Stimulated activated CD4-positive, alpha-beta T cell treated with anti-CD3 and anti-CD28 coated beads, Interleukin-4, amount 100 ng/mL, for 4 hours (primary cell): ENCODE data around the gene ASMTL.
"Not testable (repeated sequence)": the region's sequence is repeated elsewhere in the genome, so short reads cannot be mapped to it uniquely, and the experiment has no call there.

Experiments
- DNase-seq, 2 experiments: peaks; one replicate each; pipeline ENCODE4 v3.0.0-alpha.2; 2020

ASMTL gene

GRCh38 chrX:1433646-1434357 lies 18.9 kb downstream of the ASMTL start:
- DNase-seq, result no peak

GRCh38 chrX:1430451-1430850 lies 22.3 kb downstream of the ASMTL start:
- DNase-seq, result no peak

- DNase-seq, result no peak
Measured at GRCh38 chrX:1427756-1428155, 25.0 kb downstream of the ASMTL start.

GRCh38 chrX:1426321-1426720 lies 26.4 kb downstream of the ASMTL start:
- not testable (repeated sequence) for DNase-seq

- DNase-seq, result no peak
Measured at GRCh38 chrX:1425381-1425780, 27.3 kb downstream of the ASMTL start.

- no peak for DNase-seq
Measured at GRCh38 chrX:1424147-1424851, 28.4 kb downstream of the ASMTL start.

- no peak for DNase-seq
Measured at GRCh38 chrX:1423215-1423614, 29.5 kb downstream of the ASMTL start.

- no peak for DNase-seq
Measured at GRCh38 chrX:1422135-1422465, 30.6 kb downstream of the ASMTL start.

GRCh38 chrX:1421433-1422134 lies 31.1 kb downstream of the ASMTL start:
- no peak for DNase-seq

GRCh38 chrX:1420371-1420770 lies 32.3 kb downstream of the ASMTL start:
- no peak for DNase-seq

- DNase-seq, result no peak
Measured at GRCh38 chrX:1419545-1420355, 33.0 kb downstream of the ASMTL start.

GRCh38 chrX:1418901-1419544 lies 33.7 kb downstream of the ASMTL start:
- no peak for DNase-seq

- no peak for DNase-seq
Measured at GRCh38 chrX:1417921-1418771, 34.6 kb downstream of the ASMTL start.

GRCh38 chrX:1416965-1417760 lies 35.5 kb downstream of the ASMTL start:
- DNase-seq, result no peak

GRCh38 chrX:1416327-1416784 lies 36.4 kb downstream of the ASMTL start:
- DNase-seq, result no peak

- DNase-seq, result no peak
Measured at GRCh38 chrX:1412551-1413161, 40.1 kb downstream of the ASMTL start.

- no peak for DNase-seq
Measured at GRCh38 chrX:1411326-1411725, 41.4 kb downstream of the ASMTL start.

GRCh38 chrX:1407035-1407434 lies 45.7 kb downstream of the ASMTL start:
- DNase-seq, result no peak

GRCh38 chrX:1405769-1406168 lies 46.9 kb downstream of the ASMTL start:
- DNase-seq, result not testable (repeated sequence)

- DNase-seq, result not testable (repeated sequence)
Measured at GRCh38 chrX:1403867-1404266, 48.8 kb downstream of the ASMTL start.
